Urothelium cell line (cell line): Measurements from ENCODE around the gene LY6G5C.
A peak's percentile ranks its signal among the peaks of the same experiment; 100 is the strongest.

Experiments
- DNase-seq: peaks from one replicate; pipeline ENCODE4 v3.0.0; 2011; ENCODE audit warnings: low spot score, mixed read lengths
- FAIRE-seq: peaks from 2 replicates; lab custom pipeline; 2011; peaks lifted over from hg19 to GRCh38; lab: Jason Lieb, UNC

The LY6G5C gene

DNA sequence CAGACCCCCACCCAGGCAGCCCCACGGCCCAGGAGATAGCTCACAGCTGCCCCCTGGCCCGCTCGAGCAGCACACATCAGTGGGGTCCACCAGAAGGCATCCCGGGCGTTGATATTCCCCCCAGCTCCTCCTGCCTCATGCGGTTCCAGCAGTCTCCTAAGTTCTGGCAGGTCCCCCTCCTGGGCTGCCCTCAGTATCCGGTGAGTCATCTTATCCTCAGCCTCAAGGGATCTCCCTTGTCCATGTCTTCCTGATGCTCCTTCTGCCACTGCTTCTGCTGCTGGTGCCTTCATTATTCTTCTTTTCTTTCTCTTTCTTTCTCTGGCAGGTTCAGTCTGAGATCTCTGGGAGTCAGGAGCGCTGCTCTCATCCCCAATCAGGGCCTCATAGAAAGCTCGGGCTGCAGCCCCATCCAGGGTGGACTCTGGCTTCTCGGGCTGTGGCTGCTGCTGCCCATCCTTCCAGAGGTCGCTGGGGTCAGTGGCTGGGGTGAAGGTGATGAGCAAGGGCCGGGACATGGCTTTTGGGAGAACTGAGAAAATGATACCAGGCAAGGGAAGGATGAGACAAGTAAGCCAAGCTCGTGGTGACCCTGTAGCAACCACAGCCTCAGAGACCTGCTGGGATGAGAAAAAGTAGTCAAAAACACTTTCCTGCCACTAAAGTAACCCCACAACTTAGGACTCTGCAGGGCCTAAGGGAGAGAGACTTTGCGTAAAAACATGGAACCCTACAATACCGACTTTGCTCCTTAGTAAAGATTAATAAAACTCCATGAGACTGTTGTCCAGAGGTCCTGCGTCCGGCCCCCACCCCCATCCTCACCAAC, 16.7 kb downstream of the LY6G5C start:
- peak; percentile 74 for DNase-seq
- FAIRE-seq: no peak

DNA sequence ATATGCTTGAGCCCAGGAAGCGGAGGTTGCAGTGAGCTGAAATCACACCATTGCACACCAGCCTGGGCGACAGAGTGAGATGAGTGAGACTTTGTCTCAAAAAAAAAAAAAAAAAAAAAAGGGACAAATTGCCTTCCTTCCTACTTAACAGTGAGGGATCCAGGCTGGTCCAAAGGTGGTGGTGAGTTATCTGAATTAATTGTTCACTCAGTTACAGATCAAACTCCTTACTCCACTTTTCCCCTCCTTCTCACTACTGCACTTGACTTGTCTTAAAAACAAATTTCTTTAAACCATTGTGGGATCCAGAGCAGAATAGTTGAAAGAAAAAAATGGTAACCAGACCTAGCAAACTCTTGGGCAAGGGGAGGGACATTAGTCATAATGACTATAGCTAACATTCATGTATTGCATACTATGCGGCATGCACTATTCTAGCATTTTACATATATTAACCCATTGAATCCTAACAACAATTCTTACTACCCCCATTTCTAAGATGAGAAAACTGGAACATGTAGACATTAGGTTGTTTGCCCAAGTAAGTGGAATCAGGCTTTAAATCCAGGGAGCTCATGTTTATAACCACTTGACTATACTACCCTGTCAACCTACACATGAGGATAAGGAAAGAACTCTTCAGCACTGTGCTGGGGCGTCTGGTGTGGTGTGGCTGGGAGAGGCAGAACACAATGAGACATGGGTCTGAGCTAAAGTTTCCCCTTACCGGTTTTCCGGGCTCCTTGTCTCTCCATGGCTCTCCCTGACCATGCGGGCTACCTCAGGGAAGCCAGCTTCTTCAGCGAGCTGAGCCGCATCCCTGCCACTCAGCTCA, 17.5 kb downstream of the LY6G5C start:
- DNase-seq: no peak
- FAIRE-seq: no peak

DNA sequence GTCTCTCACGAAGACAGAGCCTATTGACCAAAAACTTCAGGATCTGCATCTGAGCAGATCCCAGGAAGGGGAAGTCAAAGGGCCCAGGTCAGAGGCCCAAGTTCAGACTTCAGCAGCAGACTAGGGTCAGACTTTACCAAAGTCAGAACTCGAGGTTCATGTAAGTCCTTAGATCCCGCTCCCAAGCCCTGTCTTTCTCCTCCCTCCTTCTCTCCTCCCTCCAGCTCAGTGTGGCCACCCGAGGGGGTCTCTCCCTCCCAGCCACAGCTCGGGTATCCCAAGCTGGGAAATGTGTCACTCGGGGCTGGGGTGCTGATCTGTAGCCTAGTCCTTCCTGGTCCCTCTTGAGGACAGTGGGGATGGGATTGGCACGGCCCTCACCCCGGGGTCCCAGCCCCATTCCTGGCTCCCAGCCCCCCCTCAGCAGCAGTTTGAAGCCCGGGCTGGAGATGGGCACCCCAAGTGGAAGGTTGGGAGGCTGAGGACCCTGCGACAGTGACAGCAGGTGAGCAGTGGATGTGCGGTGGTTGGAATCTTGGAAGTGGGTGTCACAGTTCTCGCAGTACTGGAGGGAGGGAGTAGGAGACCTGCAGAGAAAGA, 18.6 kb downstream of the LY6G5C start:
- FAIRE-seq (no peak), DNase-seq (no peak)

DNA sequence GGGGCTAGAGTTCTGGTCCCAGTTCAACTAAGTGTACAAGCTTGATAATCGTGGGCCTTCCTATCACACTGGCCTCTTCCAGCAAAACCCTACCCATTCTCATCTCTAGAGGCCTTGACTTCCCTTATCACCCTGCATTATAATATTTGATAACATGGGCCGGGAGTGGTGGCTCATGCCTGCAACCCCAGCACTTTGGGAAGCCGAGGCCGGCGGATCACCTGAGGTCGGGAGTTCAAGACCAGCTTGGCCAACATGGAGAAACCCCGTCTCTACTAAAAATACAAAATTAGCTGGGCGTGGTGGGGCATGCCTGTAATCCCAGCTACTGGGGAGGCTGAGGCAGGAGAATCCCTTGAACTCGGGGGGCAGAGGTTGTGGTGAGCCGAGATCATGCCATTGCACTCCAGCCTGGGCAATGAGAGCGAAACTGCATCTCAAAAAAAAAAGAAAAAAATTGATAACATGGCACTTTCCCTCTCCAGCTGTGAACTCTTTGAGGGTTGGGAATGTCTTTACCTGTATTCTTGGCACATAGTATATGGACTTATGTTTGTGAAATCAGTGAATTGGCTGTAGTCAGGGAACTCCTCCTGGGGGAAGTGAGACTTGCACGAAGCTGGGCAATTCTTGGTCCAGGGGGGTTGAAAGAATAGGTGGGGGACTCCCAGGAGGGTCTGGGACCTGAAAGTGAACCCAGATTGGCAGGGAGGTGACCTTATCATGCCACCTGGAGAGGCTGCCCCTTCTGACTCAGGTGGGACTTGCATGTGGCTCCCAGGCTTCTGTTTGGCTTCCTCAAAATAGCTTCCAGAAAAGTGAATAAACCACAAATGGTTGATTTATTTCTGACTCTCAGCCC, 19.4 kb downstream of the LY6G5C start:
- no peak for FAIRE-seq
- no peak for DNase-seq

GRCh38 chr6:31660381-31661261, 20.2 kb downstream of the LY6G5C start, which contains the start of gene C6orf47:
C6orf47 (minus strand) TSS chr6:31660778; CDS start chr6:31659947, 831 bp downstream.
- no peak for FAIRE-seq
- peak; percentile 88 for DNase-seq

DNA sequence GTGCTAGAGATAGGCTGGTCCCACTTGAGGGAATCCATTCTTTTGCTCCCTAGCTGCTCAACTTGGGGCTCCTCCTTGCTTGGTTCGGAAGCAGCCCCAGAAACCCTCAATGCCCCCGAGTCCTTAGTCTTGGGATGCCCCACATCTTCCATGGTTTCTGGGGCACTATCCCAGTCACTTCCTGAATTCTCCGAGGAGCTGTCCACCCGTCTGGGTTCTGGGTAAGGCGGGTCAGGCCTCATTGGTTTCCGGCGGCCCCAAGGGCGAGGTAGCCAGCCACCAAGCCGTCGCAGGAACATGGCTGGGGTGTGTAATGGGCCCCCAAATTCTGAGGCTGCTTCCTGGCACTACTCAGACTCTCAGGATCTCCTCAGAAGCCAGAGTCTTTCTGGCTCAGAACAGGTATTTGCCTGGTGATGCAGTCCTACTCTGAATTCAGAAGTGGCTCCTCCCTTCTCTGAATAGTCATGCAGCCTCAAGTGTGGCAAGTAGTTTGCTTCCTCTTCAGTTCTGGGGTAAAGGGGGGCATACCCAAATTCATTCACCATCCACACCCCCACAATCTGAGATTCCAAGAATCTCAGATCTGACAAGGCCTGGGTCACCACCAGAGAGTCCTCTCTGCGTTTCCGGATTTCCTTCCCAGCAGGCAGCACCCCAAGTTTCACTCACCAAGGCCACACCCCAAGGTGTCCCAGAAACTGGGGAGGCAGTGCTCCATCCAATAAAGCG, 21.1 kb downstream of the LY6G5C start:
- no peak for FAIRE-seq
- peak; percentile 34 for DNase-seq

- DNase-seq: no peak
- no peak for FAIRE-seq
Measured at GRCh38 chr6:31658983-31659648, 21.8 kb downstream of the LY6G5C start.

- FAIRE-seq: no peak
- no peak for DNase-seq
Measured at GRCh38 chr6:31658158-31658688, 22.6 kb downstream of the LY6G5C start.

DNA sequence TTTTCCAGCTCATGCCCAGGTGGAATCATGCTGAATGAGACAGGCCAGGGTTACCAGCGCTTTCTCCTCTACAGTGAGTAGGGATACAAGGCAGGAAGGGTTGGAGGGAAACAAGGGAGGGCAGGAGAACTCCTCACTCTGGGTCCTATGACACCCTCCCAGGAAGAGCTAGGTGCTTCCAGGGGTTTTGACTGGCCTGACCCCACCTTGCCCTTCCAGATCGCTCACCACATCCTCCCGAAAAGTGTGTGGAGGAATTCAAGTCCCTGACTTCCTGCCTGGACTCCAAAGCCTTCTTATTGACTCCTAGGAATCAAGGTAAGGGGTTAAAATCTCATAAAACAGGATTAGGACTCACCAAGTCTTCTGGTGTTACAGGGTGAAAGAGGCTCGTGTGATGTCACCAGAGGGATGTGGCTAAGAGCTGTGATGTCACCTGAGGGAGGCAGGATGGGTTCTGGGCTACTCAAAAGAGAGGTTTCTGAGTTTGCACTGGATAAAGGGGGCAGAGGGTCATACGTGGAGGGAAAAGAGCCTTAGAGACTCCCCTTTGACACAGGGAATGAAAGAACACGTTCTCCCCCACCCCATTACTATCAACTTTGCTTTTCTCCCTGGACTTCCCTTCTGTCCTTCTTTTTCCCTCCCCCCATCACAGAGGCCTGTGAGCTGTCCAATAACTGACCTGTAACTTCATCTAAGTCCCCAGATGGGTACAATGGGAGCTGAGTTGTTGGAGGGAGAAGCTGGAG, 23.3 kb downstream of the LY6G5C start:
- DNase-seq: no peak
- no peak for FAIRE-seq

- no peak for DNase-seq
- FAIRE-seq: no peak
Measured at GRCh38 chr6:31655349-31656237, 25.3 kb downstream of the LY6G5C start, which contains the start of gene APOM. APOM (plus strand) TSS chr6:31655894; CDS start chr6:31655967, 73 bp downstream.

DNA sequence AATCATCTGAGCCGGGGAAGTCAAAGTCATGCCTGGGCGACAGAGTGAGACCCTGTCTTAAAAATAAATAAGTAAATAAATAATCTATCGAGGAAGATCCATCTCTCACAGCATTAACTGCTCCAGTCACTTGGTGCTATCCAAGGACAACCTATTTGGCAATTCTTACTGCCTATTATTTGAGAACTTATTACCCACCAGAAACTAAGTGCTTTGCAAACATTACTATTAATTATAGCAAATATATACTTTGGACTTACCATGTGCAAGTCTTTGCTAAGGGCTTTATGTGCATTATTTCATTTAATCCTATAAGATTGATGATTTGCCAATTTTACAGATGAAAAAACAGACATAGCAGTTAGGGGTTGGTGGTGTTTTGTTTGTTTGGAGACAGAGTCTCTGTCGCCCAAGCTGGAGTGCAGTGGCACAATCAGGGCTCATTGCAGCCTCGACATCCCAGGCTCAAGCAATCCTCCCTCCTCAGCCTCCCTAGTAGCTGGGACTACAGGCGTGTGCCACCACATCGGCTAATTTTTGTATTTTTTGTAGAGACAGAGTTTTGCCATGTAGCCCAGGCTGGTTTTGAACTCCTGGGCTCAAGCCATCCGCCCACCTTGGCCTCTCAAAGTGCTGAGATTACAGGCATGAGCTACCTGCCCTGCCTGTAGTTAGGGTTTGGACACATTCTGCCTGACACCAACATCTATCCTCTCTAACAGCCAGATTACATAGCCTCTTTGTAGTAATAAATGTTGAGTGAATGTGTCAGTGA, 26.1 kb downstream of the LY6G5C start:
- FAIRE-seq (no peak), DNase-seq (no peak)

GRCh38 chr6:31652925-31653724, 27.7 kb downstream of the LY6G5C start:
- DNase-seq (peak; percentile 90), FAIRE-seq (no peak)

- no peak for FAIRE-seq
- peak; percentile 67 for DNase-seq
Measured at GRCh38 chr6:31651602-31652191, 29.2 kb downstream of the LY6G5C start.

- no peak for FAIRE-seq
- DNase-seq: no peak
Measured at GRCh38 chr6:31645325-31645724, 35.5 kb downstream of the LY6G5C start.
